Measurements from ENCODE around the gene CMTM8.

DNA sequence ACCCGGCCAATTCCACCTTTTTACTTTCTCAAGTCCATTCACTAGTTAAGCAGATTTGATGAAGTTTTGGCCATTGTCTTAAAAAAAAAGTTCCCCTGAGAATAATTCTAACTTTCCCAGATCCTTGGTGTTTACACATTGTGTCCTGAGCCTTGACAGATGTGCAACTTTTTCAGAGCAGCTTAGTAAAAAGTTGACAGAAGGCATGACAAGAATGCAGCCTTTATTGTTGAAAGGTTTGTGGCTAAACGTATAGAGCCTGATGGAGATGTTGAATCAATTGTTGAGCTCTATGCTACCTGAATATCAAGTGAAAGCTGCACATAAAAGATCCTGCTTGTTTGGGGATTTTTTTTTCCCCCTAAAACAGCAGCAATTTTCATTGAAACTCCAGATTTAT, 77.8 kb downstream of the CMTM8 start:
- TF ChIP-seq, protein P1, sequence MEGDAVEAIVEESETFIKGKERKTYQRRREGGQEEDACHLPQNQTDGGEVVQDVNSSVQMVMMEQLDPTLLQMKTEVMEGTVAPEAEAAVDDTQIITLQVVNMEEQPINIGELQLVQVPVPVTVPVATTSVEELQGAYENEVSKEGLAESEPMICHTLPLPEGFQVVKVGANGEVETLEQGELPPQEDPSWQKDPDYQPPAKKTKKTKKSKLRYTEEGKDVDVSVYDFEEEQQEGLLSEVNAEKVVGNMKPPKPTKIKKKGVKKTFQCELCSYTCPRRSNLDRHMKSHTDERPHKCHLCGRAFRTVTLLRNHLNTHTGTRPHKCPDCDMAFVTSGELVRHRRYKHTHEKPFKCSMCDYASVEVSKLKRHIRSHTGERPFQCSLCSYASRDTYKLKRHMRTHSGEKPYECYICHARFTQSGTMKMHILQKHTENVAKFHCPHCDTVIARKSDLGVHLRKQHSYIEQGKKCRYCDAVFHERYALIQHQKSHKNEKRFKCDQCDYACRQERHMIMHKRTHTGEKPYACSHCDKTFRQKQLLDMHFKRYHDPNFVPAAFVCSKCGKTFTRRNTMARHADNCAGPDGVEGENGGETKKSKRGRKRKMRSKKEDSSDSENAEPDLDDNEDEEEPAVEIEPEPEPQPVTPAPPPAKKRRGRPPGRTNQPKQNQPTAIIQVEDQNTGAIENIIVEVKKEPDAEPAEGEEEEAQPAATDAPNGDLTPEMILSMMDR (conservative IDR thresholded peaks at IDR 0.05 in 1 of 2, IDR thresholded peaks at IDR 0.05 in 1 of 2; ENCODE audit: low read depth in 1 of 2, low read length in 2 of 2), result no peak
- no peak for TF ChIP-seq EZH2 (IDR thresholded peaks at IDR 0.05; ENCODE audit: low read length, missing control alignments)

Data from fibroblast of lung (primary cell).